COLO829 (cell line): ENCODE measurements around the gene TMOD3.
"Not testable (repeated sequence)": the region's sequence is repeated elsewhere in the genome, so short reads cannot be mapped to it uniquely, and the experiment has no call there.

Experiments
- DNase-seq: peaks from one replicate; pipeline ENCODE4 v3.0.0; 2012; ENCODE audit warnings: low spot score

The TMOD3 gene

GRCh38 chr15:51829376-51830275 lies at the start of gene TMOD3:
Gene TMOD3 (plus strand): TSS chr15:51829653. CDS start chr15:51862885, 33,232 bp downstream.
- DNase-seq: peak; percentile 88

GRCh38 chr15:51780636-51781035 lies 48.8 kb upstream of the TMOD3 start:
- DNase-seq: no peak

- no peak for DNase-seq
Observed at GRCh38 chr15:51781506-51781905, 47.9 kb upstream of the TMOD3 start.

- DNase-seq: no peak
Observed at GRCh38 chr15:51782357-51782896, 47.0 kb upstream of the TMOD3 start.

GRCh38 chr15:51783967-51784366 lies 45.5 kb upstream of the TMOD3 start:
- no peak for DNase-seq

GRCh38 chr15:51787130-51787529 lies 42.3 kb upstream of the TMOD3 start:
- not testable (repeated sequence) for DNase-seq

GRCh38 chr15:51792474-51792873 lies 37.0 kb upstream of the TMOD3 start:
- DNase-seq: not testable (repeated sequence)

- DNase-seq: no peak
Observed at GRCh38 chr15:51793521-51794305, 35.7 kb upstream of the TMOD3 start.

GRCh38 chr15:51796847-51797401 lies 32.5 kb upstream of the TMOD3 start:
- DNase-seq: no peak

GRCh38 chr15:51798281-51798680 lies 31.2 kb upstream of the TMOD3 start:
- no peak for DNase-seq

GRCh38 chr15:51799282-51800252 lies 29.9 kb upstream of the TMOD3 start:
- DNase-seq: no peak

GRCh38 chr15:51801391-51801835 lies 28.0 kb upstream of the TMOD3 start:
- no peak for DNase-seq

GRCh38 chr15:51802593-51802992 lies 26.9 kb upstream of the TMOD3 start:
- DNase-seq: no peak

- no peak for DNase-seq
Observed at GRCh38 chr15:51803965-51804364, 25.5 kb upstream of the TMOD3 start.

GRCh38 chr15:51806123-51806522 lies 23.3 kb upstream of the TMOD3 start:
- DNase-seq: no peak

- DNase-seq: no peak
Observed at GRCh38 chr15:51809457-51809856, 20.0 kb upstream of the TMOD3 start.

- DNase-seq: no peak
Observed at GRCh38 chr15:51812598-51812997, 16.9 kb upstream of the TMOD3 start.

GRCh38 chr15:51814606-51815005 lies 14.8 kb upstream of the TMOD3 start:
- DNase-seq: no peak

- no peak for DNase-seq
Observed at GRCh38 chr15:51816611-51817010, 12.8 kb upstream of the TMOD3 start.

GRCh38 chr15:51818150-51818549 lies 11.3 kb upstream of the TMOD3 start:
- DNase-seq: no peak

GRCh38 chr15:51825698-51826097 lies 3.8 kb upstream of the TMOD3 start:
- no peak for DNase-seq
